DND-41 (cell line): ENCODE data around the gene RELN.

Source experiments
- ATAC-seq: fragments of 200-7000 bp; cut with Tn5 transposase; 3 replicates; pipeline ENCODE4 v1.9.1; 2021; ENCODE audit warnings: low read depth; ENCODE audit not compliant: insufficient read depth
- DNase-seq: peaks from one replicate; pipeline ENCODE4 v3.0.0-alpha.2; 2020
- H2AFZ ChIP-seq: 2 replicates; pipeline ENCODE4 v1.6.0; 2012; ENCODE audit warnings: low read depth, low read length
- H3K27ac ChIP-seq: 2 replicates; pipeline ENCODE4 v1.5.1; 2012; ENCODE audit warnings: low read length, inconsistent platforms
- H3K27me3 ChIP-seq: fragments of 200-600 bp; sonication (generic); 2 replicates; pipeline ENCODE4 v1.6.0; 2012; ENCODE audit warnings: low read length, mild to moderate bottlenecking, inconsistent platforms; ENCODE audit not compliant: insufficient read depth, poor library complexity
- H3K36me3 ChIP-seq: 2 replicates; pipeline ENCODE4 v1.5.1; 2012; ENCODE audit warnings: low read length, inconsistent platforms; ENCODE audit not compliant: insufficient read depth
- H3K4me1 ChIP-seq: 2 replicates; pipeline ENCODE4 v1.5.1; 2012; ENCODE audit warnings: mild to moderate bottlenecking, low read length; ENCODE audit not compliant: insufficient read depth
- H3K4me2 ChIP-seq: 2 replicates; pipeline ENCODE4 v1.6.0; 2012; ENCODE audit warnings: mild to moderate bottlenecking, moderate library complexity, low read length, inconsistent platforms; ENCODE audit not compliant: insufficient read depth
- H3K4me3 ChIP-seq, 2 experiments: fragments of 200-600 bp in 1 of 2; shearing (Covaris generic) in 1 of 2; 2 replicates each; pipeline ENCODE4 v1.5.1; 2012 to 2016; ENCODE audit warnings: inconsistent platforms in 2 of 2, low read length in 2 of 2, mild to moderate bottlenecking in 2 of 2, low read depth in 1 of 2, moderate library complexity in 1 of 2
- H3K79me2 ChIP-seq: 2 replicates; pipeline ENCODE4 v1.6.0; 2012; ENCODE audit warnings: low read length, inconsistent platforms; ENCODE audit not compliant: insufficient read depth
- H3K9ac ChIP-seq: 2 replicates; pipeline ENCODE4 v1.6.0; 2012; ENCODE audit warnings: low read depth, mild to moderate bottlenecking, inconsistent platforms, low read length, moderate library complexity
- H3K9me3 ChIP-seq: 2 replicates; pipeline ENCODE4 v1.5.1; 2012; ENCODE audit warnings: low read length, moderate library complexity, mild to moderate bottlenecking, inconsistent platforms; ENCODE audit not compliant: insufficient read depth, severe bottlenecking
- H4K20me1 ChIP-seq: 2 replicates; pipeline ENCODE4 v1.6.0; 2012; ENCODE audit warnings: low read length; ENCODE audit not compliant: insufficient read depth
- CTCF ChIP-seq: IDR thresholded peaks from 2 replicates; pipeline ENCODE4 v1.5.1; 2012; ENCODE audit warnings: borderline replicate concordance, low read length, moderate library complexity, mild to moderate bottlenecking; ENCODE audit not compliant: poor library complexity, severe bottlenecking; ENCODE audit errors: extremely low read depth
- EZH2 ChIP-seq: IDR thresholded peaks from 3 replicates; pipeline ENCODE4 v1.6.1; 2012; ENCODE audit warnings: borderline replicate concordance, low read depth, mild to moderate bottlenecking, moderate library complexity, low read length, inconsistent platforms; ENCODE audit not compliant: severe bottlenecking

The RELN gene

GRCh38 chr7:103966593-103967277, 22.7 kb downstream of the RELN start:
- Histone ChIP-seq H3K4me2 (no peak overlapping the region), H3K4me3 (no peak overlapping the region), H3K9me3 (no peaks in the 10 kb centered on the region), H2AFZ (no peak overlapping the region), H3K27ac (no peak overlapping the region), H3K36me3 (no peaks in the 10 kb centered on the region), H3K9ac (no peak overlapping the region), H3K4me1 (no peaks in the 10 kb centered on the region), H4K20me1 (no peaks in the 10 kb centered on the region), H3K27me3 (no peaks in the 10 kb centered on the region), H3K79me2 (no peaks in the 10 kb centered on the region)
- TF ChIP-seq CTCF (no peak), EZH2 (no peak)
- DNase-seq (no peak), ATAC-seq (no peak)

- no peak overlapping the region for H3K4me3 ChIP-seq
- DNase-seq: no peak
- TF ChIP-seq CTCF (no peak), EZH2 (no peak)
These were observed 25.2 kb downstream of the RELN start for GRCh38 chr7:103964269-103964668.

GRCh38 chr7:103962070-103962469, 27.4 kb downstream of the RELN start:
- Histone ChIP-seq H3K9ac (no peak overlapping the region), H3K4me1 (no peaks in the 10 kb centered on the region), H2AFZ (no peak overlapping the region), H3K27ac (no peak overlapping the region), H3K36me3 (no peaks in the 10 kb centered on the region), H3K79me2 (no peaks in the 10 kb centered on the region), H3K27me3 (peaks cover 4% of the 10 kb centered on the region), H3K4me3 (no peak overlapping the region), H3K4me2 (no peak overlapping the region), H4K20me1 (no peaks in the 10 kb centered on the region), H3K9me3 (no peaks in the 10 kb centered on the region)
- no peak for TF ChIP-seq CTCF
- TF ChIP-seq EZH2: no peak
- DNase-seq (no peak), ATAC-seq (no peak)

More at GRCh38 chr7:103964269-103964668, 25.2 kb downstream of the RELN start:
- no peaks in the 10 kb centered on the region for H4K20me1 ChIP-seq
- H3K4me1 ChIP-seq: no peaks in the 10 kb centered on the region
- H3K27me3 ChIP-seq: peaks cover 4% of the 10 kb centered on the region
- no peak overlapping the region for H3K4me2 ChIP-seq
- no peak overlapping the region for H2AFZ ChIP-seq
- H3K9ac ChIP-seq: no peak overlapping the region
- ATAC-seq: no peak
- H3K9me3 ChIP-seq: no peaks in the 10 kb centered on the region
- no peaks in the 10 kb centered on the region for H3K36me3 ChIP-seq
- no peaks in the 10 kb centered on the region for H3K79me2 ChIP-seq
- H3K27ac ChIP-seq: no peak overlapping the region
